ENCODE measurements around the gene MDFI.

MDFI gene

GRCh38 chr6:41651962-41652657, 13.8 kb downstream of the MDFI start:
- DNase-seq, result peak; percentile 14

DNA sequence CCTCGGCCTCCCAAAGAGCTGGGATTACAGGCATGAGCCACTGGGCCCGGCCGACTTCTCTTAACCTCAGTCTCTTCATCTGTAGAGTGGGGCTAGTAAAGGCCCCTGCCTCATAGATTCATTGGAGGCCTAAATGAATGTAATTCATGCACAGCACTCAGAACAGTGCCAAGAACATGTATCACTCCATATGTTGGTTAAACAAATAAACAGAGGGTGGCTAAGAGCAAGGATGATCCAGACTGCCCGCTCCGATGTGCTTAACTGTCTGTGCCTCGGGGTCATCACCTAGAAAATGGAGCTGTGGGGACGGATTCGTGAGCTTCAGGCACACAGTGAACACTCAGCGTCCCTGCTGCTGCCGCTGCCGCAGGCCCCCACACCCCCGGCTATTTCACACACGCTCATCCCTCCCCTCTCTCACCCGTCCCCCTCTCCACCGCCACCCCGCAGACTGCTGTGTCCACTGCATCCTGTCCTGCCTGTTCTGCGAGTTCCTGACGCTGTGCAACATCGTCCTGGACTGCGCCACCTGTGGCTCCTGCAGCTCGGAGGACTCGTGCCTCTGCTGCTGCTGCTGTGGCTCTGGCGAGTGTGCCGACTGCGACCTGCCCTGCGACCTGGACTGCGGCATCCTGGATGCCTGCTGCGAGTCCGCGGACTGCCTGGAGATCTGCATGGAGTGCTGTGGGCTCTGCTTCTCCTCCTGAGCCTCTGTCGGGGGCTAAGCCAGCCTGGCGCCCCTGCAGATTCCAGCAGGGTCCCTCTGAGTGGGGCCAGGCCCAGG, 14.8 kb downstream of the MDFI start:
- peak; percentile 85 for DNase-seq

DNA sequence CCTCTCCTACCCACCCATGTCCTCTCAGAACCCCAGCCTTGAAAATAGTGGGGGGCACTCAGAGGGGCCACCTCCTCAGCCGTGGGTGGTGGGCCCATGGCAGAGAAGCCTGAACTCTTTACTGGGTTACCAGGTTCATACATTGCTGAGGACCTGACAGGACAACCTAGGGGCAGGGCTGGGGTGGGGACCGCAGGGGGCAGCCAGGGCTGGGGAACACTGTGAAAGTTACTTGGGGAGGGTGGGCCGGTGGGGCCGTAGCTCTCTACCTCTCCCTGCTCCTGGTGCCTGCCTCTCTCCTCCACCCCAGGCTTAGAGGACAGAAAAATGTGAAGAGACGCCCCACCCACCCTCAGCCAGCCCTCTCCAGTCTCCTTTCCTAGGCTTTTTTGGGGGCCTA, 15.4 kb downstream of the MDFI start:
- DNase-seq, result no peak

DNA sequence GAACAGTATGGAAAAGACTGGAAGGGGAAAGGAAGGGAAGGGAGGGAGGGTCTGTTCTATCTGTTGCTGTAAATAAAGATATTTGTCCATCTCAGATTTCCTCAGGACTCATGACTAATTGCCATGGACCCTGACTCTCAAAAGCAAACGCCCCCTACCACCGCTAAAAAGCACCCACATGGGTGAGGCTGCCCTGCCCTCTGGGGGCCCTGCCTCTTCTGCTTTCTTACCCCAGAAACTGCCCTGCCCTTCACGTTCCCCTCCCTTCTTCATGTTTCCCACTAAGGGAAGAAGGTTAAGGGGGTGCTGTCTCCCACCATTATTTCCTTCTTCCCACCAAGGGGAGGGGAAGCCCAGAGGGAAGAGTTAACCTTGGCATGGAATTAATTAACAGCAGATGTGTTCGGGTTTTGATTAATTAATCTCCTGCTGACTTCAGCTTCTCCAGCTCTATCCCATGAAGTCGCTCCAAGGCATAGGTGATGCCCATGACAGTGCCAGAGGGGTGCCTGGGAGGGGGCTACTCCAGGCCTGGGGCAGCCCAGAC, 16.0 kb downstream of the MDFI start:
- DNase-seq, result no peak

GRCh38 chr6:41654698-41655151, 16.5 kb downstream of the MDFI start:
- no peak for DNase-seq

- DNase-seq, result no peak
These were observed 16.9 kb downstream of the MDFI start for GRCh38 chr6:41655176-41655575.

DNA sequence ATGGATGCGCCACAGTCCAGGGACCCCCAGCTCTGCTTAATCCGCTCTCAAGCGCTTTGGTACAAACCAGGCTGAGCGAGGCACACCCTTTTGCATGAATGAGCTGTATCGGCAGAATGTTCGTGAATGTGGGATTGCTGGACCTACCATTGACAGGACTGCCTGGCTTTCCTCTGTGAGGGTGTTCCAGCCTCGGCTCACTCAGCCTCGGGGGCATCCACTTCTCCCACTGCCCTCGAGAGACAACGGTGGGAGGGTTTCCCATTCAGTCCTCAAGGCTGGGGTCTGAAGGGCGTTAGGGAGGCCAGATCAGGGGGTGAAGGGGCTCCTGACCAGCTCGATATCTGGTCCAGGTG, 17.4 kb downstream of the MDFI start:
- no peak for DNase-seq

- DNase-seq, result peak; percentile 50
These were observed 17.9 kb downstream of the MDFI start for GRCh38 chr6:41656002-41656691.

DNA sequence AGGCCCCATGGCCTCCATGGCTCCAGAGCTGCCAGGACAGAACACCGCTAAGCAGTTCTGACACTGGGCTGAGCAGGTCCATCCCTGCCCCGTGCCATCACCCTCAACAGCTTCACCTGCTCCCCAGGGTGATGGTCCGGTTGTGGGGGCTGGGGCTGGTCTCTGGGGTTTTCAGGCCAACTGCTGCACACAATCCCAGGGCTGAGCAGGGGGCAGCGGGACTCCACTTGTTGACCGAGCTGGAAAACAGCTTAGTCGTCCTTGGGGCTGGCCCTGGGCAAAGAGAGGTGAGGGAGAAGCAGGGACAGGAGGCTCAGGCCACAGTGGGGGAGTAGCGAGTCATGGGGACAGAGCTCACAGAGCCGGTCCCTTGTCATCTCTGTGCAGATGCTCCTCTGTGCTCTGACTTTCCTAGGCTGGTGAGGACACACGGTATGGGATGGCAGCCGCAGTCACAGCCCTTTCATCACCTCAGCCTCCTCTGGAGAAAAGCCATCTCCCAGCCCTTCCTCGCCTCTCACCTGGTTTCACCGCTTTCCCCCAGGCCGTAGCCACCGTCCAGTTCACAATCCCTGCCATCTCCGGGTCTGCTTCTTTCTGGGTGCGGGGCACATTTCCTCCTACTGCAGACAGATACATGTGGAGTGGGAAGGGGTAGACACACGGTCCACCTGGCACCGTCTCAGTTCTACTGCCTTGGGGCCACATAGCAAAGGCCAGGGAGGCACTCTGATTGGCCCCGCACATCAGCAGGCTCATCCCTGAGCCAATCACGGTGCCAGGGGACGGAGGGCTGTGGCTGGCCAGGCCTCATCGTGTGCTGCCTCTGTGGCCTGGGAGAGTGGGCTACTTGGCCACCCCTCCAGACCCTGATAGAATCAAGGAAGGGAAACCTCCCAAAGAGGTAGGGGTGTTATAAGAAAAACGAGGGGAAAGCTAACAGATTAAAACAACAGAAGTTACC, 19.1 kb downstream of the MDFI start:
- no peak for DNase-seq

- no peak for DNase-seq
These were observed 20.4 kb downstream of the MDFI start for GRCh38 chr6:41658636-41659035.

DNA sequence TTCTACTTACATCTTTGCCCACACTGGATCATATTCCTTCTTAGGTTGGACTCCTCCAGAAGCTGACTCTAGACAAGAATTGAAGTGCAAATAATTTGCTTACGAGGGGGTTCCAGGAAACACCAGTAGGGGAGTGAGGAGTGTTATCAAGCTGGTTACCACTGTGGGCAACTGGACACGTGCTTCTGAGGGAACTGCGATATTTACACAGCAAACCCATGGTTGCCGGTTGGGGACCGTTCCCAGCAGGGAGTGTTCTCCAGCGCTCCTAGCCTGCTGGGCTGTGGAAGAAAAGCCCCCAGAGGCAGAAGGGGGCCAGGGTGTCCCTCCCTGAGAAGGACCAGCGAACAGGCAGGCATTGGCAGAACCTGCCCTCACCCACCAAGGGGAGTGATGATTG, 21.7 kb downstream of the MDFI start:
- no peak for DNase-seq

DNA sequence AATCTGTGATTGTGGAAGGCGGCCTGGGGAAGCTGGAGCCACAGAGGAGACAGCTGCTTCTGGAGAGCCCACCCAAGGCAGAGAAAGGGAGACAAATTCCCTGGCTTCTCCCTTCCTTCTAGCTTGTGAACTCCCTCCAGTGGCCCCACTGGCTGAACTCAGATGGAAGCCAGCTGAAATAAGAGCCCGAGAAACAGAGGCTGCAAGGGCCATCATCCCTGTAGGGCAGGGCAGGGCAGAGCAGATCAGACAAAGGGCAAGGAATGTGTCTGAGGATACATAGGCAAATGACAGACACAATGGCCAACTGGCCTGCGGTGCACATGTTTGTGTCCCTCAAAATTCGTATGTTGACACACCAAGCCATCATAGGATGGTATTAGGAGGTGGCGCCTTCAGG, 25.3 kb downstream of the MDFI start:
- no peak for DNase-seq

DNA sequence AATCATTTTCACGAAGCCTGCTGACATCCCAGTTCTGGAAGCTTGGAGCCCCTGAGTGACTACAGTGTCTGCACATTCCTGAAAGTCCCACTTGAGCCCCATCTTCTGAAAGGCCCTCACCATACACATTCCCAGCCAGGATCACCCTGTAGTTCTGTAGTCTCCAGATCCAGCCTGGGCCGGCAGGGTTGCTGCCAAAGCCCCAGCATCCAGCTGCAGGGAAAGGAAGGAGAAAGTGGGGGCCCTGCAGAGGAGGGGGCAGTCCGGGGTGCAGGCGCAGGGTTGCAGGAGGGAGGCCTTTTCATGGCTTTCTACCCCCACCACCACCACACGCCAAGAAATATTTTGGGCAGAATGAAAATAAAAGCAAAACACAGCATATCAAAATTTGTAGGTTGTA, 26.0 kb downstream of the MDFI start:
- no peak for DNase-seq

GRCh38 chr6:41667195-41667594, 28.9 kb downstream of the MDFI start:
- DNase-seq, result no peak

DNA sequence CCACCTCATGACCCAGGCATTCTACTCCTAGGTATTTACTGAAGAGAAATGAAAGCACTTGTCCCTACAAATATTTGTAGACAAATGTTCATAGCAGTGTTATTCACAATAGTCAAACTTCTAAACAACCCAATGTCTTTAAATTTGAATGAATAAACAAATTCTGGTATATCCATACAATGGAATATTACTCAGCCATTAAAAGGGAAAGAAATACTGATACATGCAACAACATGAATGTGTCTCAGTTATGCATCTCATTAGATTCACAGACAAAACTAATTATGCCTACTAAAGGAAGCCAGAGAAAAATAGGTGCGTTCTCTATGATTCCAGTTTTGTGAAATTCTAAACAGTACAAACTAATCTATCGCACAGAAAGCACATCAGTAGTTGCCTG, 30.7 kb downstream of the MDFI start:
- DNase-seq, result no peak

DNA sequence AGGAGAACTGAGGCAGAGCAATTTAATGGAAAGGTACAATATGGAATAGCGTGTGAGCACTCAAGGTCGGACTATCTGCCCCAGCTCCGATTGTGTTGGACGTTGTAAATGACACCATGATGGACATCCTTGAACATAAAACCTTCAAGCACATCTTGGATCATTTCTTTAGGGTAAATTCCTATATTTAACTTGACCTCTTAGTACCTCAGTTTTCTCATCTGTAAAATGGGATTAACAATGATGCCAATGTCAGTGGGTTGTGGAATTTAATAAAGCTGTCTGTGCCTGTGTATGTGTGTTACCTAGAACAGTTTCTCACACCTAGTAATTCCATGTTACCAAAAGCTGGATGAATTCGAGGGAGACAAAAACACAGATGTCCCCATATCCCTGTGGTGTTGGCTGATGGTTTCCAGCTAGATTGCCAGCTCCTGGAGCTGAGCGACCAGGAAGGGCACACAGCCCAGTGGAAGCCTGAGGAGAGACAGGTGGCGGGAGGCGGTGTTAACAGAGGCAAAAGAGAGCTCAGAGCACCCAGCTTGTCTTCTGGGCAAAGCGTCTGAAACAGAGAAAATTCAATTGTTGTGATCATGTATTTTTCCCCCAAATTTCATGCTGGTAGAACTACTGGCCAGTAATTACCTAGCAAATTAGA, 32.6 kb downstream of the MDFI start:
- DNase-seq, result no peak

DNA sequence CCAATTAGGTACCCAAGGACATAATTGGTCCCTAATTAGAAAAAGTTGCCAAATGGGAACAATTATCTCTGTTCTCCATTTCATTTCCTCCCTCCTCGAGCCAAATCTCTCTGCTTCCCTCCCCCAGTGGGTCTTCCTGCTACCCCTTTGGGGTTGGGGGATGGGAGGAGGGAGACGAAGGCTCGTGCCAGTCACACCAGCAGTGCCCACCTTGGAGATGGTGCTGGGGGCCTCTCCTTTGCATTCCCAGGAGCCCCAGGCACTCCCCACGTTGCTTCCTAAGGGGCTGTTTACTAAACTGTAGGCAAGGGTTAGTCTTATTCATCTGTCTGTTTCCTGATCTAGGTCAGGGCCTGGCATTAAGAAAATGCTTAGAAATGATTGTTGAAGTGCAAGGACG, 33.1 kb downstream of the MDFI start:
- DNase-seq, result no peak

GRCh38 chr6:41672016-41672415, 33.7 kb downstream of the MDFI start:
- DNase-seq, result no peak

DNA sequence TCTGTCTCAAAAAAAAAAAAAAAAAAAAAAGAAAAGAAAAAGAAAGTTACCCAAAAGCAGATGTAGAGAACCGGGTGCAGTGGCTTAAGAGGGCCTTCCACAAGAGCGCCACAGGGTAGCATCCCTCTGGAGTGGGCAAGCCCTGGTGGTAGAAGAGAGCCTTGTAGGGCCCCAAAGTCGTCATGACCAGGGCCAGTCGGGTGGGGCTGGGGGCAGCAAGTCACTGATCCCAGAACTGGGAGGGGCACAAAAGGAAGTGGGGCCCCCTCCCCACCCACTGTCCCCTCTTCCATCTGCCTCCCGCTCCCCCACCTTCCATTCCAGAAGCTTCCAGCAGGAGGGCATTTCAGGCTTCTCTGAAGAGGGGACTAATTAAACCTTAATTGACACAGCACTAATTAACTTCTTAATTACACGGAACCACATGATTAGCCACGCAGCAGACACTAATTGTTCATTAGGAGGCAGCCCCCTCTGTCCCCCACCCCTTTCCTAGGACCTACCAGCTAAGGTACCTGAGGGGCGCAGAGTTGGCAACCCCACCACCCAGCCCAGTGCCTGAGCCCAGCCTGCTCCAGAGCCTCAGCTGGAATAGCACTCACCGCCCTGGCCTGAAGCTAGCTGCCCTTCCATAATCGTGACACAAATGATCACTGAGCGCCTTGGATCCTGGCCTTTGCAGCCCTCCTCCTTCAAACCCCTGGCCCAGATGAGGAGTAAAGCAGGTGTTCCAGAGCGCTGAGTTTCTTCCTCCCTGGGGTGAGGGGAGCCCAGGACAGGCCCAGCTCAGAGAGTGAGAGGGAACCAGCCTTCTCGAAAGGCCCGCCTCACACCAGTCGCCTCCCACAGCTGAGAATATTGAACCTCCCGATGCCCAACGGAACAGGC, 34.8 kb downstream of the MDFI start:
- DNase-seq, result no peak

DNA sequence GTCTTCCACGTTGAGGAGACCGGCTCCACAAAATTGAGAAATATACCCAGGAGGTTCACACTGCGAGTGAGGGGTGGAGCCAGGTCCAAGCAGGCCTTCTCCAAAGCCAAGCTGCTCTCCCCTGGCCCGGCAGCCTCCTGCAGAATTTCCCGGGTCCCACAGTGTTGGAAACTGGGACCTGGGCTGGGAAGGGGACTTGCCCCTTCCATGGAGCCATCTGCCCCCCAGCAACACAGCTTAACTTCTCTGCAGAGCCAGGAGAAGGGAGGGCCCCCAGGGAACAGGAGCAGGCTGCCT, 35.4 kb downstream of the MDFI start:
- no peak for DNase-seq

All from NCI-H510A treated with DMSO at 0.1 percent for 48 hours (cell line).